Measurements from ENCODE around the gene SMCO1. TPM values are rescaled to one million over a fixed set of nuclear protein-coding genes. Genes with fewer than 3 reads are reported as not detected.

The SMCO1 gene
- total and polyA plus RNA-seq, 2 experiments from 2014 or later, result not detected

DNA sequence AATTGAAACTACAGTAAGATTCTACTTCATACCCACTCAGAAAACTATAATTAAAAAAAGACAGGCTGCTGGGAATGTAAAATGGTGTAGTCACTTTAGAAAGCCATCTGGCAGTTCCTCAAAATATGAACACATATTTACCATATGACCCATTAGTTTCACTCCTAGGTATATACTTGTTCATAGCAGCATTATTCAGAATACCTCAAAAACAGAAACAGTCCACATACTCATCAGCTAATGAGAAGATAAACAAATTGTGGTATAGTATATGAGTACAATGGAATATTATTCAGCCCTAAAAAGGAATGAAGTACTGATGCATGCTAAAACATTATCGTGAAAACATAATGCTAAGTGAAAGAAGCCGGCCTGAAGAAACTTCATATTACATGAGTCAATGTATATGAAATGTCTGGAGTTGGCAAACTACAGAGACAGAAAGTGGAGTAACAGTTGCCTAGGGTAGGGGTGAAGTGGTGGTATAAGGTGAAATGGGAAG is 29.4 kb upstream of the SMCO1 start:
- Histone ChIP-seq H3F3A (replicated peaks; ENCODE audit: low read depth) (no peaks in the 10 kb centered on the region), H3K79me2 (replicated peaks; ENCODE audit: insufficient read depth) (no peaks in the 10 kb centered on the region), H3K9me2 (ENCODE audit: insufficient read depth) (peaks cover 4% of the 10 kb centered on the region; the same call in 1 of the 2 replicates), H2AFZ (no peak overlapping the region), H3K27ac (ENCODE audit: low read depth) (no peak overlapping the region), H4K20me1 (replicated peaks; ENCODE audit: insufficient read depth) (no peaks in the 10 kb centered on the region), H3K4me3 (no peak overlapping the region), H3K27me3 (ENCODE audit: insufficient read depth) (no peaks in the 10 kb centered on the region), H3K4me2 (no peak overlapping the region), H3K36me3 (ENCODE audit: insufficient read depth) (no peaks in the 10 kb centered on the region), H3K4me1 (ENCODE audit: insufficient read depth) (no peaks in the 10 kb centered on the region)
- Mint-ChIP-seq H3K27me3 (ENCODE audit: insufficient read depth, low read depth, poor library complexity) (peaks cover 2% of the 10 kb centered on the region), H3K36me3 (ENCODE audit: low read depth) (peaks cover 8% of the 10 kb centered on the region), H3K4me1 (no peaks in the 10 kb centered on the region), H3K27ac (no peak overlapping the region), H3K4me3 (no peak overlapping the region), H3K9me3 (peaks cover 41% of the 10 kb centered on the region)
- TF ChIP-seq JUNB (IDR thresholded peaks at IDR 0.05; ENCODE audit: unreplicated experiment) (no peak), NANOG (IDR thresholded peaks at IDR 0.05; ENCODE audit: borderline replicate concordance) (no peak), STAT1 (IDR thresholded peaks at IDR 0.05; ENCODE audit: unreplicated experiment) (no peak), ETS1 (IDR thresholded peaks at IDR 0.05) (no peak), CTCF (conservative IDR thresholded peaks at IDR 0.05; ENCODE audit: low read depth in 2 of 2) (no peak), CREB1 (CRISPR knock-in tag; IDR thresholded peaks at IDR 0.05; ENCODE audit: low read depth) (no peak), EZH2phosphoT487 (IDR thresholded peaks at IDR 0.05; ENCODE audit: unreplicated experiment) (no peak), ZNF331 (CRISPR knock-in tag; IDR thresholded peaks at IDR 0.05; ENCODE audit: low read depth) (no peak), EZH2 (IDR thresholded peaks at IDR 0.05; ENCODE audit: low read depth, unreplicated experiment) (no peak), POLR2AphosphoS5 (IDR thresholded peaks at IDR 0.05; ENCODE audit: low read depth) (no peak), REST (IDR thresholded peaks at IDR 0.05; ENCODE audit: unreplicated experiment) (no peak), ZNF114 (CRISPR knock-in tag; IDR thresholded peaks at IDR 0.05) (no peak)
- TF ChIP-seq, protein P1, sequence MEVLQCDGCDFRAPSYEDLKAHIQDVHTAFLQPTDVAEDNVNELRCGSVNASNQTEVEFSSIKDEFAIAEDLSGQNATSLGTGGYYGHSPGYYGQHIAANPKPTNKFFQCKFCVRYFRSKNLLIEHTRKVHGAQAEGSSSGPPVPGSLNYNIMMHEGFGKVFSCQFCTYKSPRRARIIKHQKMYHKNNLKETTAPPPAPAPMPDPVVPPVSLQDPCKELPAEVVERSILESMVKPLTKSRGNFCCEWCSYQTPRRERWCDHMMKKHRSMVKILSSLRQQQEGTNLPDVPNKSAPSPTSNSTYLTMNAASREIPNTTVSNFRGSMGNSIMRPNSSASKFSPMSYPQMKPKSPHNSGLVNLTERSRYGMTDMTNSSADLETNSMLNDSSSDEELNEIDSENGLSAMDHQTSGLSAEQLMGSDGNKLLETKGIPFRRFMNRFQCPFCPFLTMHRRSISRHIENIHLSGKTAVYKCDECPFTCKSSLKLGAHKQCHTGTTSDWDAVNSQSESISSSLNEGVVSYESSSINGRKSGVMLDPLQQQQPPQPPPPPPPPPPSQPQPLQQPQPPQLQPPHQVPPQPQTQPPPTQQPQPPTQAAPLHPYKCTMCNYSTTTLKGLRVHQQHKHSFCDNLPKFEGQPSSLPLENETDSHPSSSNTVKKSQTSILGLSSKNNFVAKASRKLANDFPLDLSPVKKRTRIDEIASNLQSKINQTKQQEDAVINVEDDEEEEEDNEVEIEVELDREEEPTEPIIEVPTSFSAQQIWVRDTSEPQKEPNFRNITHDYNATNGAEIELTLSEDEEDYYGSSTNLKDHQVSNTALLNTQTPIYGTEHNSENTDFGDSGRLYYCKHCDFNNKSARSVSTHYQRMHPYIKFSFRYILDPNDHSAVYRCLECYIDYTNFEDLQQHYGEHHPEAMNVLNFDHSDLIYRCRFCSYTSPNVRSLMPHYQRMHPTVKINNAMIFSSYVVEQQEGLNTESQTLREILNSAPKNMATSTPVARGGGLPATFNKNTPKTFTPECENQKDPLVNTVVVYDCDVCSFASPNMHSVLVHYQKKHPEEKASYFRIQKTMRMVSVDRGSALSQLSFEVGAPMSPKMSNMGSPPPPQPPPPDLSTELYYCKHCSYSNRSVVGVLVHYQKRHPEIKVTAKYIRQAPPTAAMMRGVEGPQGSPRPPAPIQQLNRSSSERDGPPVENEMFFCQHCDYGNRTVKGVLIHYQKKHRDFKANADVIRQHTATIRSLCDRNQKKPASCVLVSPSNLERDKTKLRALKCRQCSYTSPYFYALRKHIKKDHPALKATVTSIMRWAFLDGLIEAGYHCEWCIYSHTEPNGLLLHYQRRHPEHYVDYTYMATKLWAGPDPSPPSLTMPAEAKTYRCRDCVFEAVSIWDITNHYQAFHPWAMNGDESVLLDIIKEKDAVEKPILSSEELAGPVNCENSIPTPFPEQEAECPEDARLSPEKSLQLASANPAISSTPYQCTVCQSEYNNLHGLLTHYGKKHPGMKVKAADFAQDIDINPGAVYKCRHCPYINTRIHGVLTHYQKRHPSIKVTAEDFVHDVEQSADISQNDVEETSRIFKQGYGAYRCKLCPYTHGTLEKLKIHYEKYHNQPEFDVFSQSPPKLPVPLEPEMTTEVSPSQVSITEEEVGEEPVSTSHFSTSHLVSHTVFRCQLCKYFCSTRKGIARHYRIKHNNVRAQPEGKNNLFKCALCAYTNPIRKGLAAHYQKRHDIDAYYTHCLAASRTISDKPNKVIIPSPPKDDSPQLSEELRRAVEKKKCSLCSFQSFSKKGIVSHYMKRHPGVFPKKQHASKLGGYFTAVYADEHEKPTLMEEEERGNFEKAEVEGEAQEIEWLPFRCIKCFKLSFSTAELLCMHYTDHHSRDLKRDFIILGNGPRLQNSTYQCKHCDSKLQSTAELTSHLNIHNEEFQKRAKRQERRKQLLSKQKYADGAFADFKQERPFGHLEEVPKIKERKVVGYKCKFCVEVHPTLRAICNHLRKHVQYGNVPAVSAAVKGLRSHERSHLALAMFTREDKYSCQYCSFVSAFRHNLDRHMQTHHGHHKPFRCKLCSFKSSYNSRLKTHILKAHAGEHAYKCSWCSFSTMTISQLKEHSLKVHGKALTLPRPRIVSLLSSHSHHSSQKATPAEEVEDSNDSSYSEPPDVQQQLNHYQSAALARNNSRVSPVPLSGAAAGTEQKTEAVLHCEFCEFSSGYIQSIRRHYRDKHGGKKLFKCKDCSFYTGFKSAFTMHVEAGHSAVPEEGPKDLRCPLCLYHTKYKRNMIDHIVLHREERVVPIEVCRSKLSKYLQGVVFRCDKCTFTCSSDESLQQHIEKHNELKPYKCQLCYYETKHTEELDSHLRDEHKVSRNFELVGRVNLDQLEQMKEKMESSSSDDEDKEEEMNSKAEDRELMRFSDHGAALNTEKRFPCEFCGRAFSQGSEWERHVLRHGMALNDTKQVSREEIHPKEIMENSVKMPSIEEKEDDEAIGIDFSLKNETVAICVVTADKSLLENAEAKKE (CRISPR knock-in tag; IDR thresholded peaks at IDR 0.05), result no peak
- ATAC-seq, result no peak
- DNase-seq (ENCODE audit: low spot score), result no peak

Measured in GM23338 (cell line).